Ammon's horn (tissue), 1 donor: Measurements from ENCODE around the gene C19orf47.

ENCODE experiments used
- DNase-seq: peaks from one replicate; pipeline ENCODE4 v3.0.0-alpha.2; 2016; ENCODE audit warnings: low spot score

The C19orf47 gene, protein sequence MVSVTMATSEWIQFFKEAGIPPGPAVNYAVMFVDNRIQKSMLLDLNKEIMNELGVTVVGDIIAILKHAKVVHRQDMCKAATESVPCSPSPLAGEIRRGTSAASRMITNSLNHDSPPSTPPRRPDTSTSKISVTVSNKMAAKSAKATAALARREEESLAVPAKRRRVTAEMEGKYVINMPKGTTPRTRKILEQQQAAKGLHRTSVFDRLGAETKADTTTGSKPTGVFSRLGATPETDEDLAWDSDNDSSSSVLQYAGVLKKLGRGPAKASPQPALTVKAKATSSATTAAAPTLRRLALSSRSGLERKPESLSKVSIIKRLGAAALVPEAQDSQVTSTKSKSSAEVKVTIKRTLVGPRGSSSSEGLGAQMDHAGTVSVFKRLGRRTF

DNA sequence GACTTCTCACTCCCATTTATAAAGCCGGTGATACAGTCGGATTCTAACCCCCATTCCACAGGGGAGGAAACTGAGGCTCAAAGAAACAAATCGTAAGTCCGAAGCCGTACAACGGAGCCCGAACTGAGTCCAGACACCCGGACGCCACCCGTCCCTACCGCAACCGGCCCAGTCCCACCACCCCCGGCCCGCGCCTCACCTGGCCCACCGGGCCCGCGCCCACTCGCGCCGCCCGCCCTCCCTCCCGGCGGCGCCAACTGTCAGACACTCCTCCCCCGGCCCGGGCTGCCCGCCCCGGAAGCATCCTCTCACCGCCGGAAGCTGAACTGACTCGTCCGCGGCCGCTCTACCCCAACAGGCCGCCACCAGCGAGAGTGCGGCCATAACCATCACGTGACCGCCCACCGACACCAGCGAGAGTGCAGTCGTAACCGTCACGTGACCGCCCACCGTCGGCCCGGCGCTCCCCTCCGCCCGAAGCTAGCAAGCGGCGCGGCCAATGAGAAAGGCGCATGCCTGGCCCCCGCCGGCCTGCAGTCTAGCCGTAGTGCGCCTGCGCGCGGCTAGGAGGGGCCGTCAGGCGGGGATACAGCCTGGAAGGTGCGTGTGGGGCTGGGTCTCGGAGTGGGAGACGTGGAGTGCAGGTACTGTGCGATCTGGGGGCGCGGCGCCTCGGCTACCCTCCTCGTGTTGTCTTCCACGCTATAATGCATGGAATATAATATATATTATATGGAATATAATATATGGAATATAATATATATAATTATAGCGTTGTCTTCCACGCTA lies at the start of gene C19orf47, which contains the start of gene PLD3:
Gene C19orf47 (minus strand): TSS at position 273 of the 789 bp plus-strand sequence. CDS start 6,540 bp downstream, outside the sequence.
Gene PLD3 (plus strand): TSS at position 571 of the 789 bp plus-strand sequence. CDS start 17,789 bp downstream, outside the sequence.
- DNase-seq: peak; percentile 100

DNA sequence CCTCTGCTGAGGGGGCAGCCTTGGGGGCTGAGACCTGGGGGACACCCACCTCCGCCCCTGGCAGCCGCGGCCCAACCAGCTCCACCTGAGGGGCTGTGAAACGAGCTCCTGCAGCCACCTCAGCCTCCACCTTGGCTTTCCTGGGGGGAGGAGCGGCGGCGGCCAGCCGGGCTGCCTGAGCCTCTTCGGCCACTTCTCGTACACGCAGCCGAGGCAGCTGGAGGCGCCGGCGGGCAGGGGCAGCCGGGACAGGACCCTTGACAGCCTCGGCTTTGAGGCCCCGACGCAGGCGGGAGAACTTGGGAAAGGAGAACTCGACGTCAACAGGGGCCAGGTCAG lies 49.3 kb upstream of the C19orf47 start:
- DNase-seq: no peak

- no peak for DNase-seq
Observed at GRCh38 chr19:40396886-40397567, 48.8 kb upstream of the C19orf47 start.

DNA sequence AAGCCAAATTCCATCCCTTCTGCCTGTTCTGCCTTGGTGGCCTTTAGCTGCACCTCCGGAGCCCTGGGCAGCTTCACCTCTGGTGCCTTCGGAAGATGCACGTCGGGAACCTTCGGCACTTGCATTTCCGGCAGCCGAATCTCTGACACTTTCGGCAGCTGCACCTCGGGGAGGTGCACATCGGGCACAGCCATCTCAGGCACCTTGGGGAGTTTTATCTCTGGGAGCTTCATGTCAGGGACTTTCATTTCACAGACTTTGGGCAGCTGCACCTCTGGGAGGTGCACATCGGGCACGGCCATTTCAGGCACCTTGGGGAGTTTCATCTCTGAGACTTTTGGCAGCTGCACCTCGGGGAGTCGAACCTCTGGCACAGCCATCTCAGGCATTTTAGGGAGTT lies 47.8 kb upstream of the C19orf47 start:
- no peak for DNase-seq

DNA sequence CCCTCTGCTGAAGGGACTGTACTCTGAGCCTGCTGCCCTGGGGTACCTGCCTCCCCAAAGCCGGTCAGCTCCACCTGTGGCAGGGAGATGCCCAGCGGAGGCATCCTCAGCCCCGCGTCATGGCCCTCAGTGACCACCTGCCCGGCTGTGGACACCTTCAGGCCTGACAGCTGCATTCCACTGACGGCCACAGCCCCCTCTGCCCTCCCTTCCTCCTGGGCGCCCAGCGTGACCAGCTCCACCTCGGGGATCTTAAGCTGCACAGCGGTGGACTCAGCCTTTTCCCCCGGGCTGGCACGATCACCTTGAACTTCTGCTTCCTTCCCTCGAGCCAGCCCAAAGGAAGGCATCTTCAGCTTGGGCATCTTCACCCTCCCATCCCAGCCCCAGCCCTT lies 46.6 kb upstream of the C19orf47 start:
- DNase-seq: no peak

- no peak for DNase-seq
Observed at GRCh38 chr19:40393894-40394815, 46.0 kb upstream of the C19orf47 start.

DNA sequence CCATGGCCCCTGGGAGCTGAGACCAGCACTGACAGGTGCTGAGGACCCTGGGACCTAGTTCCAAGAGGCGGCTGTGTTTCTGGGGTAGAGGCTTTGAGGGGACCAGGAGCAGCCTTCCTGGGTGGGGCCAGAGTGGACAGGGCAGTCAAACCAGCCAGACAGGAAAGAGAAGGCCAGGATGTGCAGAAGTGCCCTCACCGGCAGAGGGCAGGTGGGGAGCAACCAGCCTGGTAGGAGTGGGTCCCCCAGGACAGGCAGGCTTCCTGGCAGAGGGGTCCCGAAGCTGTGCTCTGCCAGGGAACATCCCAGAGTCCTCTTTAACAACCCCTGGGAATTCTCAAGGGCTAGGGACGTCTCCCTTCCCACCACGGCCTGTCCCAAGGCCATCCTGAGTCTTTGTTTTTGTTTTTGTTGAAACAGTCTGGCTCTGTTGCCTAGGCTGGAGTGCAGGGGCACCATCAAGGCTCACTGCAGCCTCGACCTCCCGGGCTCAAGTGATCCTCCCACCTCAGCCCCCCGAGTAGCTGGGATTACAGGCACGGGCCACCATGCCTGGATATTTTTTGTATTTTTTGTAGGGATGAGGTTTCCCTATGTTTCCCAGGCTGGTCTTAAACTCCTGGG lies 44.8 kb upstream of the C19orf47 start:
- DNase-seq: no peak

DNA sequence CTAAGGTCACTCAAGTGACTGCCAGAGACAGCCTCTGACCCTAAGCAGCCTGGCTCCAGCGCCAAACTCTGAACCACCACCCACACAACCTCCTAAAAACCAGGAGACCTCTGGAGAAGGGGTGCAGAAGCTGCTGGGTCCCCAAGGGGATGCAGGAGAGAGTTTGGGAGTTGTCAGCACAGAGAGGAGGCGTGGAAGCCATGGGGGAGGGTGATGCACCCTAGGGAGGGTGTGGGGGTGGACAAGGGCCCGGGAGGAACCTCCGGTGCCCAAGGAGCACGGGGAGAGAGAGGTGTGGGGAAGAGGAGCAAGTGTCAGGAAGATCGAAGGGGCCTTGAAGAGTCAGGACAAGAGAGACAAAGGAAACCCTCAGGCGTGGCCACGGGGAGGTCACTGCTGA lies 43.9 kb upstream of the C19orf47 start:
- DNase-seq: no peak

DNA sequence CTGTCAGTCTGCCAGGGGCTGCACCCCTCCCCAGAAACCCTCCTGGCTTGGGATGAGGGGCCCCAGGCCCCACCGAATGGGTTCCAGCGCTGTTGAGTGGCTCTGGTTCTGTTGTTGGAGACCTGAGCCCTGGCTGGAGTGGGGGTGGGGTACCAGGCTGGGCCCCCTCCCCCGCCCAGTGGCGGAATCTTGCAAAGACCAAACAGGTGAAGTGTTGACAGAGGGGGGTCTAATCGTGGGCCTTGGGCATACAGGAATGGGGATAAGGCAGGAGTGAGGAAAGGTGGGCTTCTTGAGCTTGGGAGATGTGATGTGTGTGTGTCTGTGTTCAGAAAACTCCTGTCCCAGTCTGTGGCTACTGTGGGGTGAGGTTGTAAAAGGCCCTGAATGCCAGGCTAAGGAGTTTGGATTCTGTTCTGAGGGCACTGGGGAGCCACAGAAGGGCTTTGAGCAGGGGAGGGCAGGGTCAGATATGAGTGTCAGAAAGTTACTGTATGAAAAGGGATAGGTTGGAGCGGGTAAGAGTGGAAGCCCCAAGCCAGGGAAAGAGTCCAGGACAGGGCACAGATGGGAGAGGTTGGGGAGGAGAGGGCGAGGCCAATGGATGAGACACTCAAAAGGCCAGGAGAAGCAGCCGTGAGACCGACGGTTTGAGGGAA lies 42.0 kb upstream of the C19orf47 start, which contains the start of gene HIPK4:
Gene HIPK4 (minus strand): TSS at position 98 of the 659 bp plus-strand sequence. CDS start 279 bp downstream, outside the sequence.
- DNase-seq: no peak

GRCh38 chr19:40389404-40390083 lies 41.3 kb upstream of the C19orf47 start:
- DNase-seq: no peak

- DNase-seq: no peak
Observed at GRCh38 chr19:40388481-40388880, 40.3 kb upstream of the C19orf47 start.

DNA sequence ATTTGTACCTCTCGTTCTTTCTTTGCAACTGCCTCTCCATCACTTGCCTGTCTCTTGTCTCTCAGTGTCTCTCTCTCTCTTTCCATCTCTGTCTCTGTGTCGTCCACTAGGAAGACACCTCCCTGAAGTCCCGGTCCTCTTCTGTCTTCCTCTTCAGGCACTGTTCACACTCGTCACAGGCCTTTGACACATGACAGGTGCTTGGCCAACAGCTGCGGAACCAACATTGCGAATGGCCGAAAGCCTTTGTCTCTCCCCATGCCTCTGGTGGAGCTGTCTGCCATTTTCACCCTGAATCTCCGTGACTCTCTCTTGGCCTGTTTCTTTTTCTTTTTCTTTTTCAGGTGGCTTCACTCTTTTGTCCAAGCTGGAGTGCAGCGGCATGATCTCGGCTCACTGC lies 39.0 kb upstream of the C19orf47 start:
- no peak for DNase-seq

DNA sequence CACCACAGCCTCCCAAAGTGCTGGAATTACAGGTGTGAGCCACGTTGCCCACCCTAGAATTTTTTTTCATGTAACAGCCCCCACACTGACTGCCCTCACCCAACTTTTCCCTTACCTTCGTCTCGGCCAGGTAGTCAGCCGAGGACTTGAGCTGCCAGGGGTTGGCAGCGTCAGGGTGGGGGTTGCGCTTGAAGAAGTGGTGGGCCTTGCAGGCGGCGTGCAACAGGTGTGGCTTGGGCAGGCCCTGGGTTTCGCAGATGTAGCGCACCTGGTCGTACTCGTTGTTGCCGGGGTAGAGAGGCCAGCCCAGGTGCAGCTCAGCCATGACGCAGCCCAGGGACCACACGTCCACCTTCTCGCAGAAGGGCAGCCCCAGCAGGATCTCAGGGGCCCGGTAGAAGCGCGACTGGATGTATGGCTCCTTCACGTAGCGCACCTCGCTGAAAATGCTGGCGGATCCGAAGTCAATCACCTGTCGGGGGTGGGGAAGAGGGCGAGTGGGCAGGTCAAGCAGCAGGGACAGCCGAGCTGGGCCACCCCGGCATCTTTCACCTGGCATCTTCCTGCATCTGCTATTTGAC lies 35.6 kb upstream of the C19orf47 start:
- DNase-seq: no peak

DNA sequence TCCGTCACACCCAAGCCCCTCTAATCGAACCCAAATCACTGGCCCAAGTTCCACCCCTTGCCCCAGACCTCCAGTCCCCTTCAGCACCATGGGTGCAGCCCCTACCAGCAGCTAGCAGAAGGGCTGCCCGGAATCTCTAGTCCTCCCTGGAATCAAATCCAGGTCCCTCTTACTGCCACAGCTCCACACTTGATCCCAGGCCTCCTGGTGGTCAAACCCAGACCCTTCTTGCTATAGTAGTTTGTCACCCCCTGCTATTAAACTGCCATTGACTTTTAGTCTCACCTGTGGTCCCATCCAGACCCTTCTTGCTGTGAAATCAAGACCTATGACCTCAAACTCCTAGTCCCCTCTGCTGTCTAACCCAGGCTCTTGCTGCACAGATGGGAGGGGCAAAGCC lies 33.1 kb upstream of the C19orf47 start:
- DNase-seq: no peak

- no peak for DNase-seq
Observed at GRCh38 chr19:40380199-40381037, 32.2 kb upstream of the C19orf47 start.

- no peak for DNase-seq
Observed at GRCh38 chr19:40379446-40380198, 31.4 kb upstream of the C19orf47 start.

DNA sequence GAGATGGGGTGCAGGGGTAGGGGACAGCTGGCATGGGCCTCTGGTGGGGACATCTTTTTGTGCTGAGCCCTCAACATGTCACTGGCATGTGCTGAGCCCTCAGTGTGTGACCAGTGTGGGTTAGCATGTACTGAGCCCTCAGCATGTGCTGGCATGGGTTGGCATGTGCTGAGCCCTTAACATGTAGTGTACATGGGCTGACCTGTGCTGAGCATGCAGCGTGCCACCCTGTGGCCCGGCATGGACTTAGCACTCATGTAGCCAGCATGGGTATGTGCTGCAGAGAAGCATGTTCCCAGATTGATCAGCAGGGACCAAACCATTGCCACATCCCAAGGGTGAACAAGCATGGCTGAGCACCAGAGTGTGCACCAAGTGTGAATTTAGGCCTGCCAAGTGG lies 30.3 kb upstream of the C19orf47 start:
- no peak for DNase-seq
